ENCODE data around the gene DUS3L. TPM values are rescaled to one million over a fixed set of nuclear protein-coding genes. Genes with fewer than 3 reads are reported as not detected.

The DUS3L gene
- total and polyA plus RNA-seq, 11 donors = 12.0 to 20.7 (median 15.8) TPM

DNA sequence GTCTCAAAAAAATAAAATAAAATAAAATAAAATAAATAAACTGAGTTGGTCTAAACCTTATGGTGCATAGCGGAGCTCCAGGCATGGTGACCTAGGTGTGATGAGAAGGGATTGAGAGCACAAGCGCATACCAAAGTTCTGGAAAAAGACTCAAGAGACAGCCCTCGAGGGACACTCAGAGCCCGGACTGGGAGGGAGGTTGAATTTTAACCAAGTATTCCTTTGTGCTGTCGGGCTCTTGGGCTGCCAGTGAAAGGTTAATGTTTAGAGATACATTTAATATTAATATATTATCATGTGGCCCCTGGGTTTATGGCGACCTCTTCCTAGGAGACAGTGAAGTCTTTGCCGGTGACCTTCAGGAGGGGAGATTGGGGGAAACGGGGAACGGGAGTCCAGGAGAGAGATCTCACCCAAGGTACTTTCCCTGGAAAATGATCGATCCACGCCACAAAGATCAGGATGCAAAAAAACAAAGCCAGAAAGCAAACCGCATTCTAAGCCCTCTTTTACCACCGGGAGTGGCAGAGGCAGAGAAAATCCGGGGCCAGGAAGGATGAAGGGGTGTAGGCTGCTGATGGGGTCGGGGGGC is 46.9 kb upstream of the DUS3L start:
- DNase-seq = no peak
- H3K36me3 ChIP-seq = no peaks in the 10 kb centered on the region
- H3K9me3 ChIP-seq = no peaks in the 10 kb centered on the region
- H3K27ac ChIP-seq = no peak overlapping the region
- ATAC-seq = no peak
- TF ChIP-seq POLR2A (IDR thresholded peaks at IDR 0.05) = no peak
- TF ChIP-seq, protein P1, sequence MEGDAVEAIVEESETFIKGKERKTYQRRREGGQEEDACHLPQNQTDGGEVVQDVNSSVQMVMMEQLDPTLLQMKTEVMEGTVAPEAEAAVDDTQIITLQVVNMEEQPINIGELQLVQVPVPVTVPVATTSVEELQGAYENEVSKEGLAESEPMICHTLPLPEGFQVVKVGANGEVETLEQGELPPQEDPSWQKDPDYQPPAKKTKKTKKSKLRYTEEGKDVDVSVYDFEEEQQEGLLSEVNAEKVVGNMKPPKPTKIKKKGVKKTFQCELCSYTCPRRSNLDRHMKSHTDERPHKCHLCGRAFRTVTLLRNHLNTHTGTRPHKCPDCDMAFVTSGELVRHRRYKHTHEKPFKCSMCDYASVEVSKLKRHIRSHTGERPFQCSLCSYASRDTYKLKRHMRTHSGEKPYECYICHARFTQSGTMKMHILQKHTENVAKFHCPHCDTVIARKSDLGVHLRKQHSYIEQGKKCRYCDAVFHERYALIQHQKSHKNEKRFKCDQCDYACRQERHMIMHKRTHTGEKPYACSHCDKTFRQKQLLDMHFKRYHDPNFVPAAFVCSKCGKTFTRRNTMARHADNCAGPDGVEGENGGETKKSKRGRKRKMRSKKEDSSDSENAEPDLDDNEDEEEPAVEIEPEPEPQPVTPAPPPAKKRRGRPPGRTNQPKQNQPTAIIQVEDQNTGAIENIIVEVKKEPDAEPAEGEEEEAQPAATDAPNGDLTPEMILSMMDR (IDR thresholded peaks at IDR 0.05) = no peak
- intact Hi-C loops (cut with DNase I) = loop anchor here in 1 of 10 donors (5.0 kb wide), 1 partner anchor 34 kb away; the partner anchor contains the start of gene FUT5
- H3K4me3 ChIP-seq = no peak overlapping the region
- no peaks in the 10 kb centered on the region for H3K4me1 ChIP-seq
- 63 to 71% (median 68%) methylated on average over 15 of the region's 15 CpGs for WGBS, 4 donors
- H3K27me3 ChIP-seq = no peaks in the 10 kb centered on the region

GRCh38 chr19:5832527-5833216 is 41.7 kb upstream of the DUS3L start:
- TF ChIP-seq, protein P1 (IDR thresholded peaks at IDR 0.05) = no peak
- TF ChIP-seq POLR2A (IDR thresholded peaks at IDR 0.05) = no peak
- Histone ChIP-seq H3K36me3 (no peaks in the 10 kb centered on the region), H3K4me1 (peaks cover 0 to 21% (median 3%) of the 10 kb centered on the region in 12 donors), H3K4me3 (no peak overlapping the region), H3K27me3 (peaks cover 0 to 28% (median 13%) of the 10 kb centered on the region in 9 donors), H3K27ac (no peak overlapping the region), H3K9me3 (no peaks in the 10 kb centered on the region)
- DNase-seq = no peak
- no peak for ATAC-seq
- 88 to 93% (median 88%) methylated on average over 5 to 6 of the region's 6 CpGs for WGBS, 4 donors
- intact Hi-C loops (cut with DNase I) = loop anchor here in 1 of 10 donors (5.0 kb wide), 1 partner anchor 45 kb away; no protein-coding TSS in a partner anchor

GRCh38 chr19:5832061-5832460 is 41.1 kb upstream of the DUS3L start:
- no peak for ATAC-seq
- no peak overlapping the region for H3K27ac ChIP-seq
- H3K36me3 ChIP-seq = no peaks in the 10 kb centered on the region
- DNase-seq = no peak
- no peak for TF ChIP-seq POLR2A (IDR thresholded peaks at IDR 0.05)
- TF ChIP-seq, protein P1 (IDR thresholded peaks at IDR 0.05) = no peak
- intact Hi-C loops (cut with DNase I) = loop anchor here in 1 of 10 donors (5.0 kb wide), 1 partner anchor 45 kb away; no protein-coding TSS in a partner anchor
- no peaks in the 10 kb centered on the region for H3K9me3 ChIP-seq
- no peak overlapping the region for H3K4me3 ChIP-seq
- H3K27me3 ChIP-seq = peaks cover 0 to 28% (median 13%) of the 10 kb centered on the region in 9 donors
- peaks cover 0 to 25% (median 3%) of the 10 kb centered on the region in 12 donors for H3K4me1 ChIP-seq
- 83 to 88% (median 84%) methylated on average over 20 to 22 of the region's 22 CpGs for WGBS, 4 donors

GRCh38 chr19:5831159-5831558 is 40.2 kb upstream of the DUS3L start:
- TF ChIP-seq POLR2A (IDR thresholded peaks at IDR 0.05) = no peak
- TF ChIP-seq, protein P1 (IDR thresholded peaks at IDR 0.05) = no peak

More at GRCh38 chr19:5831159-5831558, 40.2 kb upstream of the DUS3L start:
- ATAC-seq (no peak), DNase-seq (no peak)
- Histone ChIP-seq H3K27me3 (peaks cover 0 to 28% (median 13%) of the 10 kb centered on the region in 9 donors), H3K4me1 (peaks cover 0 to 30% (median 4%) of the 10 kb centered on the region in 12 donors), H3K4me3 (no peak overlapping the region), H3K9me3 (no peaks in the 10 kb centered on the region), H3K27ac (no peak overlapping the region), H3K36me3 (no peaks in the 10 kb centered on the region)
- WGBS, 4 donors = 83 to 89% (median 85%) methylated on average over 1 to 9 of the region's 9 CpGs
- intact Hi-C loops (cut with DNase I) = loop anchor here in 1 of 10 donors (5.0 kb wide), 1 partner anchor 46 kb away; no protein-coding TSS in a partner anchor
